ENCODE measurements around the gene CES2. TPM values are rescaled to one million over a fixed set of nuclear protein-coding genes. Genes with fewer than 3 reads are reported as not detected.

Gene CES2
- total and polyA plus RNA-seq, 10 of the 15 experiments (the other 5 are each of a cell fraction or from before 2014, with no cell fraction given), result 1.6 to 33.7 (median 21.0) TPM

GRCh38 chr16:66979011-66979717 lies 43.8 kb downstream of the CES2 start:
- Histone ChIP-seq H3K4me1 (ENCODE audit: control insufficient read depth, insufficient read depth, low read length) (peaks cover 3% of the 10 kb centered on the region; the same call in 1 of the 2 replicates), H3K27me3 (replicated peaks in 1 of 2; ENCODE audit: control insufficient read depth in 2 of 2, insufficient read depth in 2 of 2, low read length in 1 of 2) (no peaks in the 10 kb centered on the region), H3K27ac (ENCODE audit: control insufficient read depth, insufficient read depth) (no peak overlapping the region), H3K36me3 (ENCODE audit: control insufficient read depth in 2 of 2, insufficient read depth in 2 of 2, low read length in 1 of 2) (no peaks in the 10 kb centered on the region), H3K9me3 (replicated peaks; ENCODE audit: control insufficient read depth, insufficient read depth, low read length) (no peaks in the 10 kb centered on the region), H3K4me3 (no peak overlapping the region), H3K9ac (ENCODE audit: control insufficient read depth, insufficient read depth, low read length) (no peak overlapping the region), H3K4me2 (ENCODE audit: control insufficient read depth, insufficient read depth) (no peak overlapping the region), H2AFZ (ENCODE audit: control insufficient read depth, low read depth, low read length) (no peak overlapping the region), H4K20me1 (ENCODE audit: control insufficient read depth, insufficient read depth) (no peaks in the 10 kb centered on the region), H3K79me2 (ENCODE audit: control insufficient read depth, insufficient read depth, low read length) (no peaks in the 10 kb centered on the region)
- ChIA-PET SMC1A (ENCODE audit: uncharacterized antibody, unreplicated experiment) (interaction anchor here (0.6 to 1.9 kb wide), 4 partner anchors 34 to 176 kb away, joined by 3 to 6 read pairs (median 4); no protein-coding TSS in a partner anchor), RAD21 (ENCODE audit: unreplicated experiment) (interaction anchor here (0.5 to 1.8 kb wide), 3 partner anchors 10 to 176 kb away, joined by 3 to 6 read pairs (median 3); no protein-coding TSS in a partner anchor), CTCF (interaction anchor here (1.1 to 3.1 kb wide), 9 partner anchors 9 to 206 kb away, joined by 3 to 16 read pairs (median 5); partner anchors contain the start of genes CES3 and CES4A), POLR2A (no interaction called here)
- BruUV-seq (replicated peaks), result no TSS peak
- FAIRE-seq (no peak), DNase-seq (ENCODE audit: low read depth, low spot score) (no peak), ATAC-seq (peak; percentile 25; the same call in 2 of the 3 replicates)
- intact Hi-C loops (cut with micrococcal nuclease; ENCODE audit: unreplicated experiment), result loop anchor here (5.0 kb wide), 1 partner anchor 33 kb away; no protein-coding TSS in a partner anchor
- in situ Hi-C loops (cut with MboI), result loop anchor here (10.0 to 25.0 kb wide), 2 partner anchors 176 to 433 kb away; partner anchors contain the start of genes B3GNT9, FBXL8, TRADD and ZDHHC1
- WGBS (ENCODE audit: insufficient coverage, insufficient replicate concordance, low lambda C conversion rate, missing lambda C conversion rate), result 24% methylated on average over 12 of the region's 16 CpGs
- TF ChIP-seq MEF2B (IDR thresholded peaks at IDR 0.05; ENCODE audit: partially characterized antibody, poor library complexity, severe bottlenecking) (peak; percentile 12), YY1 (IDR thresholded peaks at IDR 0.05; ENCODE audit: low read depth, low read length) (no peak)

- no peaks in the 10 kb centered on the region for H3K27me3 ChIP-seq (replicated peaks in 1 of 2; ENCODE audit: control insufficient read depth in 2 of 2, insufficient read depth in 2 of 2, low read length in 1 of 2)
- no peak overlapping the region for H3K9ac ChIP-seq (ENCODE audit: control insufficient read depth, insufficient read depth, low read length)
- no peaks in the 10 kb centered on the region for H3K9me3 ChIP-seq (replicated peaks; ENCODE audit: control insufficient read depth, insufficient read depth, low read length)
- ChIA-PET RAD21 (ENCODE audit: unreplicated experiment) (interaction anchor here (0.5 to 1.5 kb wide), 4 partner anchors 35 to 207 kb away, joined by 3 to 6 read pairs (median 3); partner anchors contain the start of gene EXOC3L1), CTCF (interaction anchor here (0.6 to 1.5 kb wide), 8 partner anchors 22 to 320 kb away, joined by 3 to 6 read pairs (median 4); partner anchors contain the start of gene CES3), POLR2A (no interaction called here), SMC1A (ENCODE audit: uncharacterized antibody, unreplicated experiment) (interaction anchor here (1.1 kb wide), 1 partner anchor 15 kb away, joined by 3 read pairs; no protein-coding TSS in a partner anchor)
- no peak overlapping the region for H3K27ac ChIP-seq (ENCODE audit: control insufficient read depth, insufficient read depth)
- H3K36me3 ChIP-seq (ENCODE audit: control insufficient read depth in 2 of 2, insufficient read depth in 2 of 2, low read length in 1 of 2), result no peaks in the 10 kb centered on the region
- no peaks in the 10 kb centered on the region for H3K79me2 ChIP-seq (ENCODE audit: control insufficient read depth, insufficient read depth, low read length)
- H3K4me3 ChIP-seq, result no peak overlapping the region
- no peak overlapping the region for H3K4me2 ChIP-seq (ENCODE audit: control insufficient read depth, insufficient read depth)
- FAIRE-seq (no peak), DNase-seq (ENCODE audit: low read depth, low spot score) (no peak), ATAC-seq (no peak)
- BruUV-seq (replicated peaks), result no TSS peak
- no peaks in the 10 kb centered on the region for H3K4me1 ChIP-seq (ENCODE audit: control insufficient read depth, insufficient read depth, low read length)
- H2AFZ ChIP-seq (ENCODE audit: control insufficient read depth, low read depth, low read length), result no peak overlapping the region
- no peaks in the 10 kb centered on the region for H4K20me1 ChIP-seq (ENCODE audit: control insufficient read depth, insufficient read depth)
- TF ChIP-seq SMAD5 (IDR thresholded peaks at IDR 0.05; ENCODE audit: low read depth) (no peak), JUNB (IDR thresholded peaks at IDR 0.05) (no peak), FOXK2 (IDR thresholded peaks at IDR 0.05) (no peak), CTCF (IDR thresholded peaks at IDR 0.05 in 2 of 3, conservative IDR thresholded peaks at IDR 0.05 in 1 of 3; ENCODE audit: control insufficient read depth in 2 of 3, extremely low read depth in 1 of 3, insufficient read depth in 1 of 3, low read depth in 3 of 3, low read length in 3 of 3) (no peak), NFIC (IDR thresholded peaks at IDR 0.05; ENCODE audit: low read depth, low read length) (no peak), SREBF1 (IDR thresholded peaks at IDR 0.05; ENCODE audit: low read length) (no peak), MLLT1 (IDR thresholded peaks at IDR 0.05) (no peak), POLR2AphosphoS5 (IDR thresholded peaks at IDR 0.05; ENCODE audit: low read length) (no peak), POU2F2 (IDR thresholded peaks at IDR 0.05; ENCODE audit: borderline replicate concordance, low read depth, low read length) (no peak)
- WGBS (ENCODE audit: insufficient coverage, insufficient replicate concordance, low lambda C conversion rate, missing lambda C conversion rate), result 77% methylated on average over 9 of the region's 9 CpGs
- in situ Hi-C loops (cut with MboI) (loop anchor here (25.0 kb wide), 1 partner anchor 429 kb away; the partner anchor contains the start of gene ZDHHC1), intact Hi-C loops (cut with micrococcal nuclease; ENCODE audit: unreplicated experiment) (no loop called here)
These were observed 47.7 kb downstream of the CES2 start for GRCh38 chr16:66983033-66983432.
